PC-3 (cell line): Measurements from ENCODE around the gene NMUR1.

Source experiments
- CTCF ChIP-seq: fragments of 300-600 bp; sonication (generic); conservative IDR thresholded peaks from 2 replicates; pipeline ENCODE4 v1.5.1; 2017; ENCODE audit warnings: antibody characterized with exemption, low read depth, mild to moderate bottlenecking, low read length
- EZH2 ChIP-seq: fragments of 300-600 bp; sonication (generic); IDR thresholded peaks from one replicate; pipeline ENCODE4 v1.6.1; 2017; ENCODE audit warnings: antibody characterized with exemption, mild to moderate bottlenecking, low read length; ENCODE audit not compliant: unreplicated experiment

- TF ChIP-seq CTCF = no peak
- TF ChIP-seq EZH2 = no peak
Measured at GRCh38 chr2:231518771-231519170, 11.5 kb downstream of the NMUR1 start.
